HEK293T (cell line): ENCODE results near the gene P2RY2.

Experiments used
- ARNT ChIP-seq: fragments of 450-650 bp; IDR thresholded peaks from 2 replicates; pipeline ENCODE4 v1.6.1; 2017; ENCODE audit warnings: mild to moderate bottlenecking
- BHLHE40 ChIP-seq: fragments of 450-650 bp; IDR thresholded peaks from 2 replicates; pipeline ENCODE4 v1.6.1; 2016; ENCODE audit warnings: mild to moderate bottlenecking, moderate library complexity, borderline replicate concordance
- SUZ12 ChIP-seq: fragments of 450-650 bp; IDR thresholded peaks from 2 replicates; pipeline ENCODE4 v1.6.1; 2016; ENCODE audit warnings: mild to moderate bottlenecking

DNA sequence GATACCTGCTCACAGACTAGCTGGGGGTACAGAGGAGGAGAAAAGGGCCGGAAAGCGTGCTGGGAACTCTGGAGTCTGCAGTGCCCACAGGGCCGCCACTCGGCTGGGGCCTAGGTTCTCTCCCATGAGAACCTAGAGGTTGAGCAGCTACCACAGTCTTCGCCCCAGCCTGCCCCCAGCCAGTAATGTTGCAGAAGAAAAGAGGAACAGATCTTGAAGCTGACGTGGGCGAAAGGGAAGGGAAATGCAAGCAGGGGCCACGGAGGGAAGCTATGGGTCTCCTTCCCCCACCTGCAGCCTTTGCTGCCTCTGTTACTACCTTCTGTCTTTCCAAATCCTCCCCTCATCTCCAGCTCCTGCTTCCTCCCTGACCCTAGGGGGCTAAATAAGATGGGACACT is 28.8 kb upstream of the P2RY2 start:
- TF ChIP-seq BHLHE40, result no peak
- TF ChIP-seq ARNT, result no peak
- no peak for TF ChIP-seq SUZ12
